Keratinocyte (primary cell): ENCODE measurements around the gene ERVK3-1. TPM values are rescaled to one million over a fixed set of nuclear protein-coding genes. Genes with fewer than 3 reads are reported as not detected.

ENCODE experiments used
- DNase-seq: peaks from one replicate; pipeline ENCODE4 v3.0.0-alpha.2; 2011; ENCODE audit warnings: low read depth, missing footprints, low spot score
- FAIRE-seq: peaks from 2 replicates; lab custom pipeline; 2011; peaks lifted over from hg19 to GRCh38; lab: Jason Lieb, UNC
- H2AFZ ChIP-seq: 2 replicates; pipeline ENCODE4 v1.6.0; 2012; ENCODE audit warnings: low read length, control low read depth, inconsistent platforms; ENCODE audit not compliant: control insufficient read depth
- H3K27ac ChIP-seq: 2 replicates; pipeline ENCODE4 v1.5.1; 2011; ENCODE audit warnings: low read length; ENCODE audit not compliant: control insufficient read depth, insufficient read depth
- H3K27me3 ChIP-seq: 3 replicates; pipeline ENCODE4 v1.6.0; 2011; ENCODE audit warnings: low read length; ENCODE audit not compliant: control insufficient read depth, insufficient read depth; ENCODE audit errors: extremely low read depth
- H3K36me3 ChIP-seq, 2 experiments: 2 replicates in 1 of 2; 3 replicates in 1 of 2; pipeline ENCODE4 v1.5.1; 2011; ENCODE audit warnings: low read length in 2 of 2, mild to moderate bottlenecking in 1 of 2; ENCODE audit not compliant: control insufficient read depth in 2 of 2, insufficient read depth in 2 of 2; ENCODE audit errors: extremely low read depth in 1 of 2
- H3K4me1 ChIP-seq: 3 replicates; pipeline ENCODE4 v1.5.1; 2011; ENCODE audit warnings: low read length; ENCODE audit not compliant: control insufficient read depth, insufficient read depth; ENCODE audit errors: extremely low read depth
- H3K4me2 ChIP-seq: 3 replicates; pipeline ENCODE4 v1.6.0; 2011; ENCODE audit warnings: low read depth, low read length; ENCODE audit not compliant: control insufficient read depth, insufficient read depth; ENCODE audit errors: extremely low read depth
- H3K4me3 ChIP-seq, 3 experiments: fragments of 200-600 bp in 1 of 3; sonication (generic) in 1 of 3; 2 replicates in 2 of 3; 3 replicates in 1 of 3; pipeline ENCODE4 v1.5.1; 2011 to 2016; ENCODE audit warnings: low read length in 3 of 3, mild to moderate bottlenecking in 3 of 3, control low read depth in 2 of 3, inconsistent platforms in 1 of 3, low read depth in 1 of 3, mixed read lengths in 1 of 3, mixed run types in 1 of 3, moderate library complexity in 1 of 3; ENCODE audit not compliant: control insufficient read depth in 2 of 3, insufficient read depth in 2 of 3; ENCODE audit errors: extremely low read depth in 1 of 3
- H3K79me2 ChIP-seq: 2 replicates; pipeline ENCODE4 v1.6.0; 2012; ENCODE audit warnings: low read length; ENCODE audit not compliant: control insufficient read depth, insufficient read depth
- H3K9ac ChIP-seq: 3 replicates; pipeline ENCODE4 v1.6.0; 2011; ENCODE audit warnings: low read length; ENCODE audit not compliant: control insufficient read depth, insufficient read depth; ENCODE audit errors: extremely low read depth
- H3K9me1 ChIP-seq: 3 replicates; pipeline ENCODE4 v1.6.0; 2011; ENCODE audit warnings: low read length; ENCODE audit not compliant: control insufficient read depth, insufficient read depth; ENCODE audit errors: extremely low read depth
- H3K9me3 ChIP-seq: 2 replicates; pipeline ENCODE4 v1.5.1; 2012; ENCODE audit warnings: low read depth, low read length; ENCODE audit not compliant: control insufficient read depth
- H4K20me1 ChIP-seq: 3 replicates; pipeline ENCODE4 v1.6.0; 2011; ENCODE audit warnings: low read length; ENCODE audit not compliant: control insufficient read depth, insufficient read depth; ENCODE audit errors: extremely low read depth
- EZH2 ChIP-seq: IDR thresholded peaks from one replicate; pipeline ENCODE4 v1.6.1; 2012; ENCODE audit warnings: inconsistent platforms, mild to moderate bottlenecking, low read length, moderate library complexity
- dilution Hi-C: fragments of 300-500 bp; cut with MboI; formaldehyde crosslinking; loops from one replicate; pipeline ENCODE4 v1.7.0; 2020; ENCODE audit warnings: low sequenced_read_pairs; ENCODE audit not compliant: extremely low pct_ligation_motif_present
- polyA plus RNA-seq, 5 experiments: library from polyadenylated mRNA; depleted of rRNA in 3 of 5; stranded (reverse) in 3 of 5; stranded (forward) in 1 of 5; unstranded in 1 of 5; fragments of >200 nt; gene quantifications; 1 replicate in 1 of 5; 2 replicates in 3 of 5; 3 replicates in 1 of 5; pipeline versions ENCODE4 v1.2.1 to v1.2.3, GENCODE V29; 2011 to 2012; ENCODE audit warnings: missing spikeins in 2 of 5, low read depth in 1 of 5, low replicate concordance in 1 of 5
- TF ChIP-seq, protein P1 (sequence below), 3 experiments: IDR thresholded peaks in 1 of 3; conservative IDR thresholded peaks in 1 of 3; optimal IDR thresholded peaks in 1 of 3; 2 replicates in 2 of 3; 3 replicates in 1 of 3; pipeline versions ENCODE3 to v1.5.1; 2011; ENCODE audit warnings: low read length in 3 of 3, mild to moderate bottlenecking in 3 of 3, moderate library complexity in 2 of 3, control low read depth in 1 of 3, inconsistent platforms in 1 of 3; ENCODE audit not compliant: insufficient read depth in 2 of 3; ENCODE audit errors: extremely low read depth in 1 of 3

The ERVK3-1 gene
- polyA plus RNA-seq, 1 donor (not counting 4 experiments of a cell fraction or from before 2014, with no cell fraction given), result 48.6 TPM

DNA sequence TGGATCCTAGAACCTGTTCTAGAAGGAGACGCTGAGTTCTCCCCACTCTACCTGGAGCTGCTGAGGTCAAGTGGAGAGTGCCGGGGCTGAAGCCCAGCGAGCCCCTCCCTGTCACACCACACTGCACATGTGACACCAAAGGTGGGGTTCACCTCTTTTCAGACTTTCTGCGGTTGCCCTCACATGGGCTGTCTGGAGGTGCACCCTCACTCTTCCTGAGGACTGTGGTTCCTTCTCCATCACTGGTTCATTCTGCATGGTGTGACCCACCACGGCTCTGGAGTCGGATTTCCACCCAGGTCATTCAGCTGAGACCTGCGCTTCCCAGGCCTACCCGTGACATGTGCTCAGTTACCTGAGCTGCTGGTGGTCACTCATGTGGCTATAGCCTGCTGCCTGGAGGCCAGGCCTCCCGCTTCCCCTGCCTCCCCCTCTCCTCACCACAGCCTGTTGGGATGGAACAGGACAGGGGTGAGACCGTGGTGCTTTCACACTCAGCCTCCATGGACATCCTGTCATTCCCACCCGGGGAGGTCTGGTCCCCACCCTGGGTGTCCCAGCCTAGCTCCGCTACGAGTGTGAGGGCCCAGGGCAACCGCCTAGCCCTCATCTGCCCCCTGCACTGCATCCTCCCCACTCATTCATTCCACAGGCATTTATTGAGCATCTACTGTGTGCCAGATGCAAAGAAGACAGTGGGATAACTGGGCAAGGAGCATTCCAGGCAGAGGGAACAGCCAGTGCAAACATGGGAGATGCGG lies 48.7 kb downstream of the ERVK3-1 start:
- Histone ChIP-seq H3K27ac (no peak overlapping the region), H3K4me2 (no peak overlapping the region), H3K4me3 (no peak overlapping the region), H3K79me2 (no peaks in the 10 kb centered on the region), H3K9me3 (peaks cover 3% of the 10 kb centered on the region), H3K4me1 (no peaks in the 10 kb centered on the region), H4K20me1 (no peaks in the 10 kb centered on the region), H3K36me3 (no peaks in the 10 kb centered on the region), H3K27me3 (peaks cover 39% of the 10 kb centered on the region), H3K9me1 (no peaks in the 10 kb centered on the region), H2AFZ (no peak overlapping the region), H3K9ac (no peak overlapping the region)
- DNase-seq (no peak), FAIRE-seq (no peak)
- dilution Hi-C loops, result no loop called here
- TF ChIP-seq, protein P1, sequence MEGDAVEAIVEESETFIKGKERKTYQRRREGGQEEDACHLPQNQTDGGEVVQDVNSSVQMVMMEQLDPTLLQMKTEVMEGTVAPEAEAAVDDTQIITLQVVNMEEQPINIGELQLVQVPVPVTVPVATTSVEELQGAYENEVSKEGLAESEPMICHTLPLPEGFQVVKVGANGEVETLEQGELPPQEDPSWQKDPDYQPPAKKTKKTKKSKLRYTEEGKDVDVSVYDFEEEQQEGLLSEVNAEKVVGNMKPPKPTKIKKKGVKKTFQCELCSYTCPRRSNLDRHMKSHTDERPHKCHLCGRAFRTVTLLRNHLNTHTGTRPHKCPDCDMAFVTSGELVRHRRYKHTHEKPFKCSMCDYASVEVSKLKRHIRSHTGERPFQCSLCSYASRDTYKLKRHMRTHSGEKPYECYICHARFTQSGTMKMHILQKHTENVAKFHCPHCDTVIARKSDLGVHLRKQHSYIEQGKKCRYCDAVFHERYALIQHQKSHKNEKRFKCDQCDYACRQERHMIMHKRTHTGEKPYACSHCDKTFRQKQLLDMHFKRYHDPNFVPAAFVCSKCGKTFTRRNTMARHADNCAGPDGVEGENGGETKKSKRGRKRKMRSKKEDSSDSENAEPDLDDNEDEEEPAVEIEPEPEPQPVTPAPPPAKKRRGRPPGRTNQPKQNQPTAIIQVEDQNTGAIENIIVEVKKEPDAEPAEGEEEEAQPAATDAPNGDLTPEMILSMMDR (optimal IDR thresholded peaks at IDR 0.05 in 1 of 3, IDR thresholded peaks at IDR 0.05 in 1 of 3, conservative IDR thresholded peaks at IDR 0.05 in 1 of 3; ENCODE audit: extremely low read depth in 1 of 3, insufficient read depth in 2 of 3, low read length in 3 of 3), result no peak
- no peak for TF ChIP-seq EZH2

DNA sequence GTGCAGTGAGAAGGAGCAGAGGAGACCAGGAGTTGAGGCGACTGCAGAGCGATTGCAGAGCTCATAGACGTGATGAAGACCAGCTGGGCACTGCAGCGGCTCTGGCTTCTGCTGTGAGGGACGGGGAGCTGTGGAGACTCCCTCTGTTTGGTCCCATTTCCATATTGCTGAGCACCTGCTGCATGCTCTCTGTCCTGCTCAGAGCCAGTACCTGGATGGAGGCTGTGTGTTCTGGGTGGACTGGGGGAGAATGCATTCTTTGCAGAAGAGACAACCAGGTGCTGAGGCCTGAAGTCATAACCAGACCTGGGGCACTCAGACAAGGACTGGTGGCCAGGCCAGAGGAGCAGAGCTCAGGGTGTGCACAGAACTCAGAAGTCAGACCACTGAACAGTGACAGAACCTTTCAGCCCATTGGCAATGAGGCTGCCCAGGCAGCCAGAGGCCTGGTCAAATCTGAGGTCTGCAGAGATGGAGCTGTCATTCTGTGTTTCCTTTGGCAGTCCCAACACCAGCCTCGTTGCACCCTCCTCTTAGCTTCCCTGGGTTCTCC lies 49.4 kb downstream of the ERVK3-1 start:
- Histone ChIP-seq H4K20me1 (no peaks in the 10 kb centered on the region), H3K79me2 (no peaks in the 10 kb centered on the region), H3K9ac (no peak overlapping the region), H3K36me3 (no peaks in the 10 kb centered on the region), H3K4me3 (no peak overlapping the region), H2AFZ (no peak overlapping the region), H3K4me2 (no peak overlapping the region), H3K4me1 (no peaks in the 10 kb centered on the region), H3K9me3 (peaks cover 3% of the 10 kb centered on the region), H3K27me3 (peaks cover 38% of the 10 kb centered on the region), H3K9me1 (no peaks in the 10 kb centered on the region), H3K27ac (no peak overlapping the region)
- FAIRE-seq (no peak), DNase-seq (no peak)
- TF ChIP-seq, protein P1 (optimal IDR thresholded peaks at IDR 0.05 in 1 of 3, IDR thresholded peaks at IDR 0.05 in 1 of 3, conservative IDR thresholded peaks at IDR 0.05 in 1 of 3; ENCODE audit: extremely low read depth in 1 of 3, insufficient read depth in 2 of 3, low read length in 3 of 3), result no peak
- no peak for TF ChIP-seq EZH2
- dilution Hi-C loops, result no loop called here
